NCI-H2227 treated with DMSO at 0.1 percent for 48 hours (cell line): ENCODE measurements around the gene INAFM1.
A peak's percentile ranks its signal among the peaks of the same experiment; 100 is the strongest.

Experiments used
- DNase-seq: peaks from one replicate; lab custom pipeline; 2025; lab: John Stamatoyannopoulos, UW

Gene INAFM1

DNA sequence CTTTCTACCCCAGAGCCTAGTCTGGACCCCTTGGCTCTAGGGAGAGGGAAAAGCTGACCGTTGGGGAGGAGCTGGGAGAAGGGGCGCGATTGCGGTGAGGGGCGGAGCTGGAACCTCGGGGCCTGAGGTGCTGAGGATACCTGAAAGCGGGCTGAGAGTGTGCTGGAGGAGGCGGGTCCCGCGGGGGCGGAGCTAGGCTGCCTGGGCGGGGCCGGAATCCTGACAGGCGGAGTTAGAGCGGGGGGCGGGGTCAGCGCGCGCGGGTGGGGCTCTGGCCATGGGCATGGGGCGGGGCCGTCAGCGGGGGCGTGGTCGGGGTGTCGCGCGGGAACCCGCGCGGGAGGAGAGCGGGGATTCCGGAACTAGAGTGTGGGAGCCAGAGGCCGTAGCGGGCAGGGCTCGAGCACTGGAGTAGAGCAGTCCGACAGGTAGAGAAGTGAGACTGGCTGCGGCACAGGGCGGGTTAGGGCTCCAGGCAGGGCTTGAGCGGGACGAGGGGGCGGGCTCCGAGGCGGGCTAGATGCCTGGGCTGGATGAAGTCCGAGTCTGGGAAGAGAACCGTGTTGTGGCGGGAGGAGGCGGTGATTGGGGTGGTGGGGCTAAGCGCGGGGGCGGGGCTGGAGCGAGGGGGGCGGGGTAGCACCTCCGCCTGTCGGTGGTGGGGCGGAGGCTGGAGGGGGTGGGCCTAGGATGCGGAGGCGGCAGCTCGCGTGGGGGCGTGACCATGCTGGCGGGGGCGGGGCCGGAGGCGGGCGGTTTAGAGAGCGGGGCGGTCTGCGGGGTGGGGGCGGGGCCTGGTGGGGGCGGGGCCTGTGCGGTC is at the start of gene INAFM1:
Gene INAFM1, plus strand, starts transcription at position 815 of the 820 bp plus-strand sequence. CDS start 35 bp downstream, outside the sequence.
- DNase-seq = peak; percentile 85

DNA sequence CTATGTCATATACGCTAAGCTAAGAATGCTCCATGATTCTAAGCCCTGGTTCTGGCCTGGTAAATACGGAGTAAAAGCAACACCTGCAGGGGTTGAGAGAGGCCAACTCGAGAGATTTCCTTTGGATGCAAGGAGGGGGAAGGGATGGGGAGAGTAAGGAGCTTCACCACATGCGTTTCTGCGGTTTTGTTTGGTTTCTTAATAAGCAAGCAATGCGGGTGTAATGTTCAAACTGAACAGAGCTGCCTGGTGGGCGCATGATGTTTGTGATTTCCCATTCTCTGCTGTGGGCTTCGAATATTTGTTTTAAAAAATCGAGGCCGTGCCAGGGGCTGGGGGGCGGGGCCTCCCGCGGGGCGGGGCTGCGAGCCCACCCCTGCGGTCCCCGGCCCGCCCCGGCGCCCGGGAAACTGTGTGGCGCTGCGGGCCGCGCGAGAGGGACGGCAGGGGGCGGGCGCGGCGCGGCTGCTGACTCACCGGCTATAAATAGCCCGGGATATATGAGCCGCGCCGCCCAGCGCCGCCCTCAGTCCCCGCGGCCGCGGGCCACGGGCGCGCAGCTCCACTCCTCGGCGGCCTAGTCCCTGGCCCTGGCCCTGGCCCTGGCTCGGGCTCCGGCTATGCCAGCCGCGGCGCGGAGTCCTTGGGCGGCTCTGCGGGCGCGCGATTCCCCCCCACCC is 48.8 kb upstream of the INAFM1 start:
- peak; percentile 74 for DNase-seq

DNA sequence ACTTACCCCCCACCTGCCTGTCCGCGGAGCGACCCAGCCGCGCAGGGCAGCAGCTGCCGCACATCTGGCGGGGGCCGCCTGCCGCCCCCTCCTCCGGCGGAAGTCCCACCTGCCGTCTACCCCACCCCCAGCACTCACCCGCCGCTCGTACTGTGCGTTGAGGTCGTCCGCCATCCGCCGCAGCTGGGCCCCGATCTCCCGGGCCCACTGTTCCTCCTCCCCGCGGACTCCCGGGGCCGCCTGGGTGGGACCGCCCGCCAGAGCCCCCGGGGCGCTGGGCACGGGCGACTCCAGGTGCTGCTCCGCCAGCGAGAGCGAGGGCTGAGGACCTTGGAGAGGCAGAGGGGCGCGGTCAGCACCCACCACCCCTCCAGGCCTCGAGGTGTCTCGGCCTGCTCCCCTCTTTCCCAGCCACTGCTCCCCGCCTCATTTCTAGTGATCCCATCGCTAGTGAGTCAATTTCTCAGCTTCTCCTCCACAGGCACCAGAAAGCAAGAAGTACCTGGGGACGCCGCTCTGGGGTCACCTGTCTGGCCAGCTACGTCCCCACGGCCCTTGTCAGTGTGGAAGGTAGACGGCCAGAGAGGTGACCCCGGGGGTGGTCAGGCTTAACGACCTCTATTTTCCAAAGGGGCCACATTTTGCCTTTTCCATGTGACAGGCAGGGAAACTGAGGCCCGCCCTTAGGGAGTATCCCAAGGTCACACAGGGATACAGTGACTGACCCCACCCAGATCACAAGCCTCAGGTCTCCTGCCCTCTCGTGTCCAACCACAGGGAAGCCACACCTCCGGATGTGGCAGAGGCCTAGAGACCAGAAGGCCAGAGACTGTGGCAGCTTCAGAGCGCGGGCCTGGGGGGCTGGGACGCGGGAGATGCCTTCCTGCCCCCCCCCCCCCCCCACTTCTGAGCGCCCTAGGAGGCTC is 48.0 kb upstream of the INAFM1 start:
- no peak for DNase-seq

DNA sequence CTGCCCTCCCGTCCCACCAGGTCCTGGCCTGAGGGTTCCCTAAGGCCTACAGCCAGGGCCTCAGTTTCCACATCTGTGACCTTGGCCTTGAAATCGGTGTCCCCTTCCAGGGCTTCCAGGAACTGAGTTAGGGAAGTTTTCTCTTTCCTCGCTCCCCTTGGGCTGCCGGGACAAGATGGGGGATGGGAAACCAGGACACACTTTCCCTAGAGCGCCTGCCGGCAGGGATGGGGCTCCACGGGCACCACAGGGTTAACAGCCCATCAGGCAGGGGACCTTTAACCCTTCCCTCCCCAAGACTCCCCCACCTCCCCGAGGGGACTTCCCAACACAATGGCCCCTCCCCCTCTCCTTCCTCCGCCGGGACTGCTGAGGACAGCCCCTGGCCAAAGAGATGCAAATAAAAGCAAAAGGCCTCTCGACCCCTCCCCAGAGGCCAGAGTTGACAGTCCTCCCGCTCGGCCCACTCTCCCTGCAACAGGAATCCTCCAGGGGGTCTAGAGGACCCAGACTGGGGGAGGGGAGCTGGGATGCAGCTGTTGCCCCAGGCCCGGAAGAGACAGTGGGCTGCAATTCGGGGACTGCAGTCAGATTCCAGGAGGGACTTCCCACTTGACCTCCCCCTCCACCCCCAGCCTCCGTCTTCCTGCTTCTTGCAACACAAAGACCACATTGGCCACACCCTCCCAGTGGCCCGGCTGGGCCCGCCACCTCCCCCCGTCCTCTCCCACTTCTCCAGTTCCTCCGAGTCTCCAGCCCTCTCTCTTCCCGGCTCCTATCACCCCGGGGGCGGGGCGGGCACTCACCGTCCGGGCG is 47.1 kb upstream of the INAFM1 start:
- peak; percentile 47 for DNase-seq

DNA sequence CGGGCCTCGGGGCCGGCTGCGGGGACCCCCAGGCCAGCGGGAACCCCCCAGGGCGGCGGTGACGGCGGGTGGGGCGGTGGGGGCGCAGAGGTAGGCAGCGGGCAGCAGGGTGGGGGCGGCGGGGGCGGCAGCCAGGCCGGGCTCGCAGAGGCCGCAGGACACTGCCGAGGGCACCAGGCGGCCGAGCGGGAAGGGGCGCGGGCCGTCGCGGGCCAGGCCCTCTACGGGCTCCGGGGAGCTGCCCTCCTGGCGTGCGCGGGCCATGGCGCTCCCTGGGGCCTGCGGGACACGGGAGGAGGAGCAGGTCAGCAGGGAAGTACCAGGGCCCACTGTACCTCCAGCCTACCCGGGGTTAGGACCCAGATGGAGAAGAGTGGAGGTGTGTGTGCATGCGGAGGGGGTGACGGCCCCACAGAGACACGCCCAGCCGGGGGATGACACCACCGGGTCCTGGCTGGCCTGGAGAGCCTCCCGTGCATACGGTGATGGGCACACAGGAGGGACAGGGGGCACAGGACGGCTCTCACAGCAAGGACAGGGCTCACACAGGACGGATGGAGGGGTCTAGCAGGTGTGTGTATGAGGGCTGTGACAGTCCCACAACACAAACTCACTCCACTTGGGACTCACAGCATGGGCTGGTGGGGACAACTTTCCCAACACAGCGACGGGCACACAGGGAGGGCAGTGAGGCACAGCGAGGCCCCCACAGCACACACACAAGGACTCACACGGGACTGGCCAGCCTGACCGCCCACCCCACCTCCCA is 46.3 kb upstream of the INAFM1 start:
- no peak for DNase-seq

DNA sequence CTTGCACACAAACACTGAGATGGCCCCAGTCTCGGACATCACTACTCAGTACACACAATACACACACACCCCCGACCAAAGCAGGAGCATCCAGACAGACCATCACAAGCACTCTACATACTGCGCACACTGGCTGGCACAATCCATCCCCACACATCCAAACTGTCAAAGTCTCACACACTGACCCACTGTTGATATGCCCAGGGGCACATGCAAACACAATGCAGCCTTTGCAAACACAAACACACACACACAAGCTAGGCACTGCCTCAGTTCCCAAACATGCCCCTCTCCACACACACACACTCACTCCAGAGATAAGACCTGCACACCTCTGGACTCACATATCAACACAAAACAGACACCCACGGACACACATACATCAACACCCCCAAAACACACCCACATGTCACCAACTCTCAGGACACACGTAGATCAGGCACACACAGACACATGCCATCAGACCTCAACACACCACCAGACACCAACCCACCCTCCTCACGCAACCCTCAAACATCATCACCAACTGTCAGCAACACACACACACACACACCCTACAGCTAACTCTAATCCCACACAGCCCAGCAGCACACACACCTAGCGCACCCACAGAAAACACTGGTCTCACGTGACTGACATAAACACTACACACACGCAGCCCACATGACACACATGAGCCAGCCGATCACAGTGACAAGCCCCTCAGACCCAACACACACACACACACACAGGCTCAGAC is 45.6 kb upstream of the INAFM1 start:
- DNase-seq = no peak

DNA sequence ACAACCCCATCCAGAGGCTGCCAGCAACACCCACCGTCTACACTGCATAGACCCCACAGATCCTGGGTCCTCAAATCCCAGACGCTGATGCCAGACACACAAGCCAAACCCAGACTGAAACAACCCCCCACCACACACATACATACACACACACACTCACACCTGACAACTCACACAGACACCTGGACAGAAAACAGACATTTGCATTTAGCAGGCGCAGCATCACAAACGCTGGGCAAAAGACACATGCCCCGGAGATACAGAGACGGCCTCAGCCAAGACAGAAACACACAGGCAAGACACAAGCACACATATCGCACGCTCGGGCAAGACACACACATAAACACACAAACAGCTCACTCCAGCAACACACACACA is 45.0 kb upstream of the INAFM1 start:
- DNase-seq = no peak

DNA sequence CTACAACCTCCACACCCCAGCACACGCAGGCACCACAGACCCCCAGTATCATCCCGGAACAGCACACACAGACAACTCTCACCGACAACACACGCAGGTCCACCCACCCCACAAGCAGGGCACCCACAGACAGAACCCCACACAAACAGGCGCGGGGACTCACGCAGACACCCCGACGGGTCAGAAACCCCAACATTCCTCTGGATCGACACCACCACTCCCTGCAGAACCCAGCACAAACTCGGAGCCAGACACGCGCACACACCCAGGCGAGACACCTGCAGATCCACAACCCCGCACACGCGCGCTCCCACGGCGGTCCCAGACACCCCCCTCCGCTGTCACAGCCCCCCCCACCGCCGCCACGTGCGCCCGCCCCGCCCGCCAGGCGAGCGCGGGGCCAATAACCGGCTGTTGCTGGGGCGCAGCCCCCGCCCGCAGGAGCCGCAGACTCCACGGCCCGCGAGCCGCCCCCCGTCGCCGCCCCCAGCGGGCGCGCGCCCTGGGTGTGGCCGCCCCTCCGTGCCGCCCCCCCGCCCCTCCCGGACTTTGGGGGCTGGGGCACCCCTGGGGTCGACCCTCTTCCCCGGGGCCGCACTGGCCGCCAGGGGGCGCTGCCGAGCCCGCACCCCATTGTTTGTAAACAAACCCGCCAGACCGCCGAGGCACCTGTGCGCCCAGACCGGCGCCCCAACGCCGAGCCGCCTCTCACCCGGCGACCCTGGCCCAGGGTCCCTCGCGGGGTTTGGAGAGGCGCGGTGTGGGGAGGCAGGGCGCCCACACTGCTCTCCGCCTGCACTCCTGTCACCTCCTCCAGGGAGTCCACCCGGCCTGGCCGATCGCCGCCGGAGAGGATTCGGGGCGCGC is 44.4 kb upstream of the INAFM1 start:
- no peak for DNase-seq

DNA sequence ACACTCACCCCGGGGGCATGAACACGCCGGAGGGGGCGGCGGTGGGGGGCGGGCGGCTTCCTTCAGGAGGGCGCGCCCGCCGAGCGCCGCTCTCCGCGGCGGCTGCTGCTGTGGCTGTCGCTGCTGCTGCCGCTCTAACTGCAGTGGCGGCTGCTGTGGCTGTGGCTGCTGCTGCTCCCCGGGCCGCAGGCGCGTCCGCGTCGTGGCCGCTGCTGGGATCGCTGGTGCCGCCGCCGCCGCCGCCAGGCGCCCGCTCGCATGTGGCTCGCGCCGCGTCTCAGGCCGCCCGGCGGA is 43.8 kb upstream of the INAFM1 start, which contains the start of gene BBC3:
Gene BBC3, minus strand, starts transcription at position 279 of the 294 bp plus-strand sequence. CDS start 2,768 bp downstream, outside the sequence.
- DNase-seq = no peak

DNA sequence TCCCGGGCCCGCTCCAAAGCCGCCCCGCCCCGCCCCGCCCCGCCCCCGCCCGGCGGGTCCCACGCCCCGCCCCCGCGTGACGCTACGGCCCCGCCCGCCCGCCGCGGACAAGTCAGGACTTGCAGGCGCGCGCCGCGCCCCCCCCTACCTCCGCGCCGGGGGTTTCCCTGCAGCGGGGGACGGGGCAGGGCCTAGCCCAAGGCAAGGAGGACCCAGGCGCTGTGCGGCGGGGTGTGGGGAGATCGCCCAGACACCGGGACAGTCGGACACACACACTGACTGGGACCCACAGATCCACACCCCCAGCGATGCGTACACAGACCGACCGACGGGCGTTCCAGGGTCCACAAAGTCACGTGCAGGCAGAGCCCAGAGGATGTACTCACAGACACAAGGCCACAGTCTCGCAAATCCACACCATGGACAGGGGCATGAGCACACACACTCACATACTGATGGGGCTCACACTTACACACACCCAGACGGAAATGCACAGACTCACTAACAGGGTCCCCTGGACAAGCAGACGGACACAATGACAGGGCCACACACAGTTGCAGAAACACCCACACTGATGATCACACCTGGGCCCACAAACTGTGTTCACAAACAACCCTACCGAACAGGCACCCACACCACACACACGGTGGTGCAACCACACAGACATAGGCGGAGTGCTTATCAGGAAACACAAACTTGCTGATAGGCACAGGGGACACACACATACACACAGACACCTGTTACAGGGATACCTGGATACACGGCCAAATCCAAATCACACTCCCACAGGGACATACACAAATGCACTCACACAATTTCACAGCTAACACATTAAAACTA is 43.2 kb upstream of the INAFM1 start:
- DNase-seq = peak; percentile 39

DNA sequence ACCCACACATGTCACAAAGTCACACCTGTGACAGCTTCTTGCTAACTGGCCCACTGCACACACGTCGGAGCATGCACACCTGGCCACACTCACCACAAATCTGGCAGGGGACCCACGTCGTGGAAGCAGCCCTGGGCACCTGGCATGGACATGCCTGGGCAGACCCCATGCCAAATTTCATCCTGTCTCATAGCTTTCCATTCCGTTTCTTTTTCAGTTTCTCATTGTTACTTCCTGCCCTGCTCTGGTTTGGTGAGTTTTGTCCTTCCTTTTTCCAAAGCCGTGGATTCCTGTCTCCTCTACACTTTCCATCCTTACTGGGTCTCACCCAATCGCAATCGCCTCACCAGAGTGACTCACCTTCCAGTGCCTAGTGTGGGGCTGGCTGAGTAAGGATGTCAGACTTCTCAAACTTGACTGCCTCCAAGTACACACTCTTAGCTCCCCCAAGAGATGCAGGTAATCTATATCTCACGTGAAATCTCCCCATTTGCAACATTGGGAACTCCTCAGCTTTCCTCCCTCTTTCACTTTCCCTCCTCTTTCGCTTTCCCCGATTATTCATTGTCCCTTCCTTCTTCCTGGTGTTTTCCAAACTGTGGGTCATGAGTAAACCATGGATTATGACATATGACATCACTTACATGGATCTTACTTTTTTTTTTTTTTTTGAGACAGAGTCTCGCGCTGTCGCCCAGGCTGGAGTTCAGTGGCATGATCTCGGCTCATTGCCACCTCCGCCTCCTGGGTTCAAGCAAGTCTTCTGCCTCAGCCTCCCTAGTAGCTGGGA is 42.1 kb upstream of the INAFM1 start:
- no peak for DNase-seq

DNA sequence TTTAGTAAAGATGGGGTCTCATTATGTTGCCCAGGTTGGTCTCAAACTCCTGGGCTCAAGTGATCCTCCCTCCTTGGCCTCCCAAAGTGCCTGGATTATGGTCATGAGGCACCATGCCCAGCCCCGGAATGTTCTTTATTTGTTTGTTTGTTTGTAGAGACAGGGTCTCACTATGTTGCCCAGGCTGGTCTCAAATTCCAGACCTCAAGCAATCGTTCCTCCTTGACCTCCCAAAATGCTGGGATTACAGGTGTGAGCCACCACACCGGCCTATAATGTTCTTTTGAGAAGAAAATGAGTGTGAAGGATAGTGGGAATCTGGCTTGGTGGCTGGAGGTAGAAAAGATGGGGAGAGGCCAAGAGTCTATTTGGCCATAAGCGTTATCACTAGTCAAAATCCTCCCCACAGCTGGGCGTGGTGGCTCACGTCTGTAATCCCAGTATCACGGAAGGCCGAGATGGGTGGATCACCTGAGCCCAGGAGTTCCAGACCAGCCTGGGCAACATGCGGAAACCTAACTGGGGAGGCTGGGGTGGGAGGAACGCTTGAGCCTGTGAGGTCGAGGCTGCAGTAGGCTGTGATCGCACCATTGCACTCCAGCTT is 38.5 kb upstream of the INAFM1 start:
- no peak for DNase-seq

DNA sequence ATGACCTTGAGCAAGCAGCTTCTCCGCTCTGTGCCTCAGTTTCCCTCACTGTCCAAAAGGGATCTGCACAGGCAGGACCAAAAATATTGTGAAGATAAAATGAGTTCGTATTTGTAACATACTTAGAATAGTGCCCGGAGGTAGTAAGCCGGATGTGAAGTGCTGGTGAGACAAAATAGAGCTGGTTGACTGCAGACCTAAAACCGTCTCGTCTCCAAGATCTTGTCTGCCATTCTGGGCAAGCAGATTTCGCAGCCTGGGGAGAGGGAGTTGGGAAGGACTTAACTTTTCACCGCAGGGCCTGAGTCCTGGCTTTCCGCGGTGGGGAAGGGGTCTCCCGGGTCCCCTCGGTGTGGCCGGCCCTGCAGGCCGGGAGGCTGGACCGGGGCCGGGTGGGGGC is 35.5 kb upstream of the INAFM1 start:
- DNase-seq = no peak

DNA sequence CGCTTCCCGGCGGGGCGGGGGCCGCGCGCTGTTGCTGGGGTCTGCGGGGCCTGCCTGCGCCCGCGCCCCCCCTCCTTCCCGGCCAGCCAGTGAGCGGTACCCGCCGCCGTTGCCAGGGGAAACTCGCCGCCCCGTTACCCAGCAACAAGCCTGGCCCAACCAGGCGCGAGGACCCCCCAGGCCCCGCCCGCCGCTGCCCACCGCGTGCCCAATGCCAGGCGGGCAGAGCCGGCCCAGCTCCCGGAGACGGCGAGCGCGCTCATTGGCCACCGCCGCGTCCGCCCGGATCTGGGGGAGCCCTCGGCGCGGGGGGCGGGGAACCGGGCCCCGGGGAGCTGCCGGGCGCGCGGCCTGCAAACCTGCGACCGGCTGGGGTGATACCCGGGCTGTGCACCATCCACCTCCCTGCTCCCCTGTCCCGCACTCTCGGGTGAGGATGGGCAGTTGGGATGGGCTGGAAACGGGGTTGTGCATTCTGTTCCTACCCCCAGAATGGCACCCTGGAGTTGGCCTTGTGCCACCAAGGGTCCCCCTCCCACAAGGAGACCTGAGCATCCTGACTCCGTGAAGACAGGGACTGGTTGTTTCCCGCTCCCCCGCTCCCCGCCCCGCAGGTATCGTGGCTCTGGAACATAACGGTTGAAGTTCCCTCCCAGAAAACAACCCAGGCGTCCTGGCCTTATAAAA is 34.9 kb upstream of the INAFM1 start:
- DNase-seq = peak; percentile 79

DNA sequence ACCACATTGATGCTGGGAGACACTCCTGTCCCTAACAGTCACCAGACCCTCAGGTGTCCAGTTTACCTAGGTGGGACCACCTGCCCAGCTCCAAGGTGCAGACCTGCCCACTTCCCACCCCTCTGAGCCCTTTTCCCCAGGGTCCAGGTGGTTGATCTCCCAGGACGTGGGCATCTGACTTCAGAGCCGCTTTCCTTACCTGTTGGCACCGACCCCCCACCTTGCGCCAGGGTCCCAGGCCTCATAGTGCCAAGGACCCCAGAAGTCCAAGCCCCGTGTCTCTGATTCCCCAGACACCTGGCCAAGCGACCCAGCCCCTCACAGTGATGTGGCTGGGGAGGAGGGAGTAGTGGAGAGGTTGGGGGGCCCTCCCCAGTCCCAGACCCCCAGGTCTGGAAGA is 34.1 kb upstream of the INAFM1 start:
- no peak for DNase-seq
